Lower leg skin (tissue), 3 donors: ENCODE data around the gene KRTAP17-1.

Experiments used
- CTCF ChIP-seq, 3 donors: fragments of 450-650 bp; IDR thresholded peaks; one replicate each; pipeline ENCODE4 v1.5.1; 2016; ENCODE audit warnings: antibody characterized with exemption in 3 of 3, mild to moderate bottlenecking in 3 of 3, moderate library complexity in 2 of 3
- POLR2A ChIP-seq, 2 donors: fragments of 450-650 bp; IDR thresholded peaks; one replicate each; pipeline ENCODE4 v1.6.1; 2016 to 2017; ENCODE audit warnings: antibody characterized with exemption in 2 of 2, mild to moderate bottlenecking in 1 of 2, moderate library complexity in 1 of 2

GRCh38 chr17:41329279-41329948 is 13.9 kb upstream of the KRTAP17-1 start:
- TF ChIP-seq CTCF (IDR thresholded peaks at IDR 0.05) (no peak), POLR2A (IDR thresholded peaks at IDR 0.05) (no peak)
